Lower lobe of right lung (tissue), 2 donors: ENCODE measurements around the gene B4GALNT3. TPM values are rescaled to one million over a fixed set of nuclear protein-coding genes. Genes with fewer than 3 reads are reported as not detected.

Source experiments
- ATAC-seq, 2 donors: fragments of 200-7000 bp; cut with Tn5 transposase; one replicate each; pipeline ENCODE4 v1.9.1; 2020 to 2022; ENCODE audit warnings: mild to moderate bottlenecking in 2 of 2, moderate library complexity in 2 of 2
- DNase-seq: peaks from one replicate; pipeline ENCODE4 v3.0.0-alpha.2; 2020
- H3K27ac ChIP-seq: fragments of 200-600 bp; one replicate; pipeline ENCODE4 v1.8.0; 2022
- H3K27me3 ChIP-seq: fragments of 200-600 bp; one replicate; pipeline ENCODE4 v1.8.0; 2022; ENCODE audit warnings: low read depth
- H3K36me3 ChIP-seq: fragments of 200-600 bp; one replicate; pipeline ENCODE4 v1.8.0; 2022; ENCODE audit warnings: mild to moderate bottlenecking
- H3K4me1 ChIP-seq: fragments of 200-600 bp; one replicate; pipeline ENCODE4 v1.8.0; 2022
- H3K4me3 ChIP-seq: fragments of 200-600 bp; one replicate; pipeline ENCODE4 v1.8.0; 2022; ENCODE audit warnings: mild to moderate bottlenecking
- H3K9me3 ChIP-seq: fragments of 200-600 bp; one replicate; pipeline ENCODE4 v1.8.0; 2022
- intact Hi-C: fragments of 100-400 bp; cut with DNase I; formaldehyde crosslinking; loops from one replicate; pipeline ENCODE4 v1.11.0; 2022
- total RNA-seq: library from RNA; stranded (reverse); fragmentation: NEBNext Ultra II Directional; extraction: Animal tissue kit (Norgen Biotek cat#: 25700); gene quantifications from one replicate; pipeline ENCODE4 v1.2.1, GENCODE V29; 2021
- TF ChIP-seq, protein P1 (sequence below): fragments of 200-600 bp; IDR thresholded peaks from one replicate; pipeline ENCODE4 v1.8.0; 2022; ENCODE audit warnings: antibody characterized with exemption, mild to moderate bottlenecking
- donor health status: DM: no; HTN: yes; CAD: no; lungs with severe emphysema.

The B4GALNT3 gene
- total RNA-seq, 1 donor from 2014 or later: 20.6 TPM

DNA sequence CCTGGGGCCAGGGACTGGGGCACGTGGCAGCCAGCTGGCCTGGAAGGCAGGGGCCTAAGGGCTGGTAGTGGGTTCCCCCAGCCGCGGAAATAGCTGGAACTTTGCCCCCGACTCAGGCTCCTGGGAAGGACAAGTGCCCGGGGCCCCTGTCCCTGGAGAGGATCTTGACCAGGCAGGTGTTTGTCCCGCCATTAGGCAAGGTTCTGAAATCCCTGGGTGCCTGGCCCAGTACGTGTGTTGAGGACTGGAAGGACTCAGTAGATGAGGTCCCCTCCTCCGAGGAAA is 94.2 kb downstream of the B4GALNT3 start:
- Histone ChIP-seq H3K27ac (no peak overlapping the region), H3K9me3 (no peaks in the 10 kb centered on the region), H3K27me3 (no peaks in the 10 kb centered on the region), H3K36me3 (no peaks in the 10 kb centered on the region), H3K4me3 (no peak overlapping the region), H3K4me1 (peaks cover 12% of the 10 kb centered on the region)
- ATAC-seq: no peak
- DNase-seq: no peak
- TF ChIP-seq, protein P1, sequence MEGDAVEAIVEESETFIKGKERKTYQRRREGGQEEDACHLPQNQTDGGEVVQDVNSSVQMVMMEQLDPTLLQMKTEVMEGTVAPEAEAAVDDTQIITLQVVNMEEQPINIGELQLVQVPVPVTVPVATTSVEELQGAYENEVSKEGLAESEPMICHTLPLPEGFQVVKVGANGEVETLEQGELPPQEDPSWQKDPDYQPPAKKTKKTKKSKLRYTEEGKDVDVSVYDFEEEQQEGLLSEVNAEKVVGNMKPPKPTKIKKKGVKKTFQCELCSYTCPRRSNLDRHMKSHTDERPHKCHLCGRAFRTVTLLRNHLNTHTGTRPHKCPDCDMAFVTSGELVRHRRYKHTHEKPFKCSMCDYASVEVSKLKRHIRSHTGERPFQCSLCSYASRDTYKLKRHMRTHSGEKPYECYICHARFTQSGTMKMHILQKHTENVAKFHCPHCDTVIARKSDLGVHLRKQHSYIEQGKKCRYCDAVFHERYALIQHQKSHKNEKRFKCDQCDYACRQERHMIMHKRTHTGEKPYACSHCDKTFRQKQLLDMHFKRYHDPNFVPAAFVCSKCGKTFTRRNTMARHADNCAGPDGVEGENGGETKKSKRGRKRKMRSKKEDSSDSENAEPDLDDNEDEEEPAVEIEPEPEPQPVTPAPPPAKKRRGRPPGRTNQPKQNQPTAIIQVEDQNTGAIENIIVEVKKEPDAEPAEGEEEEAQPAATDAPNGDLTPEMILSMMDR: no peak
- intact Hi-C loops: no loop called here

DNA sequence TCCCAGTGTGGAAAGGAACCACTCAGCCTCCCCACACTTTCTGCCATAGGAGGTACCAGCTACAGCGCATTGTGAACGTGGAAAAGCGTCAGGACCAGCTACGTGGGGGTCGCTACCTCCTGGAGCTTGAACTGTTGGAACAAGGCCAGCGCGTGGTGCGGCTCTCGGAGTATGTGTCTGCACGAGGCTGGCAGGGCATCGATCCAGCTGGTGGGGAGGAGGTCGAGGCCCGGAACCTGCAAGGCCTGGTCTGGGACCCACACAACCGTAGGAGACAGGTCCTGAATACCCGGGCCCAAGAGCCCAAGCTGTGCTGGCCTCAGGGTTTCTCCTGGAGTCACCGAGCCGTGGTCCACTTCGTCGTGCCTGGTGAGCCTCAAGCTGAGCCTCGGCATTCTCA is 96.8 kb downstream of the B4GALNT3 start:
- ATAC-seq: no peak
- intact Hi-C loops: no loop called here

DNA sequence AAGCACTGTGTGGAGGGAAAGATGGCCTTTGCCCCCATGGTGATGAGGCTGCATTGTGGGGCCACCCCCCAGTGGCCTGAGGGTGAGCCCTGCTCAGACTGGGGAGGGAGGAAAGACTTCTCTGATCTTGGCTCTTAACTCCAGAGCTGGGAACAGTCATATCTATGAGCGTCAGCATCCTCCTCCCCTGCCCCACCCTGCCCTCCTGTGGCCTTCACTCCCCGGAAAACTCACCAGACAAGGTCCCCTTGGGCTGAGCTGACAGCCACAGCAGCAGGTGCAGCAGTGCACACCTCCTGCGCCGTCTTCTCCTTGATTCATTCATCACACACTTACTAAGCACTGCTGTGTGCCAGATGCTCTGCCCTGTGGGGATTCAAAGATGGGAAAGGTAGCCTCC is 98.8 kb downstream of the B4GALNT3 start:
- intact Hi-C loops: no loop called here
- ATAC-seq (no peak), DNase-seq (no peak)
- H3K9me3 ChIP-seq: no peaks in the 10 kb centered on the region
- no peaks in the 10 kb centered on the region for H3K36me3 ChIP-seq
- no peaks in the 10 kb centered on the region for H3K27me3 ChIP-seq
- peaks cover 19% of the 10 kb centered on the region for H3K4me1 ChIP-seq
- no peak overlapping the region for H3K4me3 ChIP-seq
- H3K27ac ChIP-seq: no peak overlapping the region
- TF ChIP-seq, protein P1: no peak

More for the DNA sequence above, 96.8 kb downstream of the B4GALNT3 start:
- Histone ChIP-seq H3K36me3 (no peaks in the 10 kb centered on the region), H3K27ac (no peak overlapping the region), H3K27me3 (no peaks in the 10 kb centered on the region), H3K9me3 (no peaks in the 10 kb centered on the region), H3K4me1 (peaks cover 20% of the 10 kb centered on the region), H3K4me3 (no peak overlapping the region)
- TF ChIP-seq, protein P1: no peak
- DNase-seq: no peak

DNA sequence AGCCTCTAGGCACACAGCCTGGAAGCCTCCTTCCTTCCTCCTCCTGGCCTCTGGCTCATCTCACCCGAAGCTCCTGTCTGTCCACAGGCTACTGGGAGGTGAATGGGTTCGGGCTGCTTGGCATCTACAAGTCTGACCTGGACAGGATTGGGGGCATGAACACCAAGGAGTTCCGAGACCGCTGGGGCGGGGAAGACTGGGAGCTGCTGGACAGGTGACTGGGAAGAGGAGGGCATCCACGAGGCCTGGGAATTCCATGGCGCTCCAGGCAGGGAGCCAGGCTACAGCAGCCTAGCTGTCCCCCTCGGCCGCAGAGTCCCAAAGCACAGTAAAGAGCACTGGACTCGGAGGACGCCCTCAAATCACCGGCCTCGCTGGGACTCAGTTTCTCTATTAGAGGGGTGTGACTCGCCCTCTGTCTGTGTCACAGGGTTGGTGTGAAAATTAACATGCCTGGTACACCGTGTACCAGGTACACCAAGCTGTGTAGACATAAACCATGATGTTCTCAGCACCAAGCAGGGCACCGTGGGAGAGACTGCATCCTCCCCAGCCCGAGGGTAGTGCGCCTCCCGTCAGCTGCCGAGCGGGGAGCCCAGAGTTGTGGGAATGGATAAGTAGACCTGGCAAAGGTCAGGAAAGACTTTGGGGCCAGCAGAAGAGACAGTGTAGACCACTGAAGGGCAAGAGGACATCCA is 99.6 kb downstream of the B4GALNT3 start:
- intact Hi-C loops: no loop called here
- TF ChIP-seq, protein P1: no peak
- H3K4me3 ChIP-seq: no peak overlapping the region
- no peak overlapping the region for H3K27ac ChIP-seq
- H3K27me3 ChIP-seq: no peaks in the 10 kb centered on the region
- no peaks in the 10 kb centered on the region for H3K36me3 ChIP-seq
- H3K4me1 ChIP-seq: peaks cover 20% of the 10 kb centered on the region
- no peaks in the 10 kb centered on the region for H3K9me3 ChIP-seq
- DNase-seq (no peak), ATAC-seq (no peak)

DNA sequence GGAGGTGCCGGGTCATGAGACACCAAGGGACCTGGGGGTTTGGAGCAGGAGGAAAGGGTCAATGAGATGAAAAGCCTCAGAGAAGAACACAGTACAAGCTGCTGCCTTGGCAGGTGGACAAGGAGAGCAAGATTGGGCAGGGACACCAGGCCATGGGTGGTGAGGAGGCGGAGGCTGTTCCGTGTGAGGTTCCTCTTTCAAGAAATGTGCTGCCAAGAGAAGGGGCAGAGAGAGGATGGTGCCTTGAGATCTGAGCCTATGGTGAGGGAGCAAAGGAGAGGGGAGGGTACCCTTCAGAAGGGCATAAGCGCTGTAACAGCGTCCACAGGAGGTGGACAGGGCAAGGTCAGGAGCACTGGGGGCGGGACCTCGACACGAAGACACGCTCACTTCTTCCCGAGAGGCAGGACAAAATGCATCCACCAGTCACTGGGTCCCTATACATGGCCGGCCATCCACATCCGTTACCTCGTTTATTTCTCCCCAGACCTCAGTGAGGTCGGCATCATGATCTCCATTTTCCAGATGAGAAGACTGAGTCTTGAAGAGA is 100.2 kb downstream of the B4GALNT3 start:
- DNase-seq (no peak), ATAC-seq (peak in 1 of 2 donors; percentile 4)
- Histone ChIP-seq H3K4me3 (no peak overlapping the region), H3K9me3 (no peaks in the 10 kb centered on the region), H3K27ac (no peak overlapping the region), H3K4me1 (peaks cover 20% of the 10 kb centered on the region), H3K36me3 (no peaks in the 10 kb centered on the region), H3K27me3 (no peaks in the 10 kb centered on the region)
- TF ChIP-seq, protein P1: no peak
- intact Hi-C loops: no loop called here
